Measurements from ENCODE around the gene MAN1B1. TPM values are rescaled to one million over a fixed set of nuclear protein-coding genes. Genes with fewer than 3 reads are reported as not detected.

The MAN1B1 gene
- 30.3 TPM for total RNA-seq

- H3K9me3 ChIP-seq (ENCODE audit: low read depth, low read length), result no peaks in the 10 kb centered on the region
- H3K27me3 ChIP-seq (ENCODE audit: insufficient read depth, low read length), result no peaks in the 10 kb centered on the region
- H3K4me1 ChIP-seq (ENCODE audit: insufficient read depth, low read length), result peaks cover 29% of the 10 kb centered on the region
- H3K4me3 ChIP-seq (ENCODE audit: low read length), result peak within 1 kb of the TSS; percentile 67
Observed at GRCh38 chr9:137086531-137087408, at the start of gene MAN1B1. MAN1B1 (plus strand) TSS chr9:137086985; CDS start chr9:137087000, 15 bp downstream.

- no peaks in the 10 kb centered on the region for H3K27me3 ChIP-seq (ENCODE audit: insufficient read depth, low read length)
- H3K4me3 ChIP-seq (ENCODE audit: low read length), result no peak overlapping the region
- peaks cover 37% of the 10 kb centered on the region for H3K4me1 ChIP-seq (ENCODE audit: insufficient read depth, low read length)
- no peaks in the 10 kb centered on the region for H3K9me3 ChIP-seq (ENCODE audit: low read depth, low read length)
Observed at GRCh38 chr9:137037035-137037434, 49.8 kb upstream of the MAN1B1 start.

GRCh38 chr9:137037483-137037882 lies 49.3 kb upstream of the MAN1B1 start:
- no peaks in the 10 kb centered on the region for H3K27me3 ChIP-seq (ENCODE audit: insufficient read depth, low read length)
- H3K4me3 ChIP-seq (ENCODE audit: low read length), result no peak overlapping the region
- H3K4me1 ChIP-seq (ENCODE audit: insufficient read depth, low read length), result peaks cover 33% of the 10 kb centered on the region
- no peaks in the 10 kb centered on the region for H3K9me3 ChIP-seq (ENCODE audit: low read depth, low read length)

- Histone ChIP-seq H3K27me3 (ENCODE audit: insufficient read depth, low read length) (peaks cover 3% of the 10 kb centered on the region), H3K4me3 (ENCODE audit: low read length) (no peak overlapping the region), H3K4me1 (ENCODE audit: insufficient read depth, low read length) (peaks cover 23% of the 10 kb centered on the region), H3K9me3 (ENCODE audit: low read depth, low read length) (no peaks in the 10 kb centered on the region)
Observed at GRCh38 chr9:137038916-137039315, 47.9 kb upstream of the MAN1B1 start.

- Histone ChIP-seq H3K4me3 (ENCODE audit: low read length) (no peak overlapping the region), H3K27me3 (ENCODE audit: insufficient read depth, low read length) (peaks cover 12% of the 10 kb centered on the region), H3K9me3 (ENCODE audit: low read depth, low read length) (no peaks in the 10 kb centered on the region)
Observed at GRCh38 chr9:137039611-137040366, 47.0 kb upstream of the MAN1B1 start.

GRCh38 chr9:137040568-137040967 lies 46.2 kb upstream of the MAN1B1 start:
- H3K4me1 ChIP-seq (ENCODE audit: insufficient read depth, low read length), result peaks cover 25% of the 10 kb centered on the region
- peaks cover 19% of the 10 kb centered on the region for H3K27me3 ChIP-seq (ENCODE audit: insufficient read depth, low read length)
- H3K9me3 ChIP-seq (ENCODE audit: low read depth, low read length), result no peaks in the 10 kb centered on the region
- no peak overlapping the region for H3K4me3 ChIP-seq (ENCODE audit: low read length)

More at GRCh38 chr9:137039611-137040366, 47.0 kb upstream of the MAN1B1 start:
- peaks cover 25% of the 10 kb centered on the region for H3K4me1 ChIP-seq (ENCODE audit: insufficient read depth, low read length)

- Histone ChIP-seq H3K9me3 (ENCODE audit: low read depth, low read length) (no peaks in the 10 kb centered on the region), H3K4me3 (ENCODE audit: low read length) (no peak overlapping the region), H3K27me3 (ENCODE audit: insufficient read depth, low read length) (peaks cover 21% of the 10 kb centered on the region), H3K4me1 (ENCODE audit: insufficient read depth, low read length) (peaks cover 24% of the 10 kb centered on the region)
Observed at GRCh38 chr9:137041124-137041523, 45.7 kb upstream of the MAN1B1 start.

- H3K4me1 ChIP-seq (ENCODE audit: insufficient read depth, low read length), result peaks cover 31% of the 10 kb centered on the region
- no peaks in the 10 kb centered on the region for H3K9me3 ChIP-seq (ENCODE audit: low read depth, low read length)
- H3K27me3 ChIP-seq (ENCODE audit: insufficient read depth, low read length), result peaks cover 40% of the 10 kb centered on the region
- no peak overlapping the region for H3K4me3 ChIP-seq (ENCODE audit: low read length)
Observed at GRCh38 chr9:137042751-137043727, 43.7 kb upstream of the MAN1B1 start.

GRCh38 chr9:137044037-137044436 lies 42.7 kb upstream of the MAN1B1 start:
- Histone ChIP-seq H3K4me3 (ENCODE audit: low read length) (no peak overlapping the region), H3K27me3 (ENCODE audit: insufficient read depth, low read length) (peaks cover 43% of the 10 kb centered on the region), H3K9me3 (ENCODE audit: low read depth, low read length) (no peaks in the 10 kb centered on the region), H3K4me1 (ENCODE audit: insufficient read depth, low read length) (peaks cover 31% of the 10 kb centered on the region)

GRCh38 chr9:137044502-137045177 lies 42.1 kb upstream of the MAN1B1 start:
- Histone ChIP-seq H3K4me3 (ENCODE audit: low read length) (no peak overlapping the region), H3K4me1 (ENCODE audit: insufficient read depth, low read length) (peaks cover 31% of the 10 kb centered on the region), H3K27me3 (ENCODE audit: insufficient read depth, low read length) (peaks cover 49% of the 10 kb centered on the region), H3K9me3 (ENCODE audit: low read depth, low read length) (no peaks in the 10 kb centered on the region)

- Histone ChIP-seq H3K4me1 (ENCODE audit: insufficient read depth, low read length) (peaks cover 31% of the 10 kb centered on the region), H3K27me3 (ENCODE audit: insufficient read depth, low read length) (peaks cover 56% of the 10 kb centered on the region), H3K9me3 (ENCODE audit: low read depth, low read length) (no peaks in the 10 kb centered on the region), H3K4me3 (ENCODE audit: low read length) (peak overlapping the region; percentile 22)
Observed at GRCh38 chr9:137045294-137046087, 41.3 kb upstream of the MAN1B1 start.

GRCh38 chr9:137046088-137046787 lies 40.5 kb upstream of the MAN1B1 start, which contains the start of gene NPDC1:
NPDC1 (minus strand) TSS chr9:137046177; CDS start chr9:137045989, 188 bp downstream.
- Histone ChIP-seq H3K9me3 (ENCODE audit: low read depth, low read length) (no peaks in the 10 kb centered on the region), H3K27me3 (ENCODE audit: insufficient read depth, low read length) (peaks cover 56% of the 10 kb centered on the region), H3K4me3 (ENCODE audit: low read length) (peak within 1 kb of the TSS; percentile 22), H3K4me1 (ENCODE audit: insufficient read depth, low read length) (peaks cover 31% of the 10 kb centered on the region)

Measured in mononuclear cell (primary cell).